ENCODE results near the gene ANGPTL5. TPM values are rescaled to one million over a fixed set of nuclear protein-coding genes. Genes with fewer than 3 reads are reported as not detected.

ANGPTL5 gene
- total and polyA plus RNA-seq, 12 donors = 0.06 to 0.58 (median 0.14) TPM; not detected in 3

DNA sequence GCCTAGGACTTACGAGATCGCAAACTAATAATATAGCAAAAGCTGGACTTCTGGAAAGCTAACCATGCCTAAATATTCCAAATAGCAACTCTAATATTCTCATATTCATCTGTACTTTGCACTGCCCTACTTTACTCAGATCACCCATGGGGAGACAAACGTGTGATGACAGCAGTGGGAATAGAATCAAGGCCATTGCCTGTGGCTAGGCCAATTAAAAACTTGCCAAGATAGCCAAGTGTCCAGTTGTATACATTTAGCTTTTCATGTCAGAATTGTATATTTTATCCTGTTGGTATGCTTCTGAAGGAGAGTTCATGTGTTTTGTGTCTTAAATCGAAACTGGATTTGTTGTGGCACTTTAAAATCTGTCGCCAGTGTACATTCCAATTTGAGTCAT is 2.7 kb downstream of the ANGPTL5 start:
- Histone ChIP-seq H3K36me3 (replicated peaks in 1 of 2) (no peaks in the 10 kb centered on the region), H3K4me1 (replicated peaks in 1 of 2) (peaks cover 0 to 13% of the 10 kb centered on the region in 2 donors), H3K27ac (peak overlapping the region in 1 of 5 donors; percentile 86), H3K9me3 (replicated peaks in 1 of 3) (no peaks in the 10 kb centered on the region), H3K27me3 (no peaks in the 10 kb centered on the region), H3K4me3 (no peak overlapping the region)
- intact Hi-C loops (cut with DNase I) = no loop called here
- TF ChIP-seq POLR2A (IDR thresholded peaks at IDR 0.05) = no peak
- TF ChIP-seq, protein P1, sequence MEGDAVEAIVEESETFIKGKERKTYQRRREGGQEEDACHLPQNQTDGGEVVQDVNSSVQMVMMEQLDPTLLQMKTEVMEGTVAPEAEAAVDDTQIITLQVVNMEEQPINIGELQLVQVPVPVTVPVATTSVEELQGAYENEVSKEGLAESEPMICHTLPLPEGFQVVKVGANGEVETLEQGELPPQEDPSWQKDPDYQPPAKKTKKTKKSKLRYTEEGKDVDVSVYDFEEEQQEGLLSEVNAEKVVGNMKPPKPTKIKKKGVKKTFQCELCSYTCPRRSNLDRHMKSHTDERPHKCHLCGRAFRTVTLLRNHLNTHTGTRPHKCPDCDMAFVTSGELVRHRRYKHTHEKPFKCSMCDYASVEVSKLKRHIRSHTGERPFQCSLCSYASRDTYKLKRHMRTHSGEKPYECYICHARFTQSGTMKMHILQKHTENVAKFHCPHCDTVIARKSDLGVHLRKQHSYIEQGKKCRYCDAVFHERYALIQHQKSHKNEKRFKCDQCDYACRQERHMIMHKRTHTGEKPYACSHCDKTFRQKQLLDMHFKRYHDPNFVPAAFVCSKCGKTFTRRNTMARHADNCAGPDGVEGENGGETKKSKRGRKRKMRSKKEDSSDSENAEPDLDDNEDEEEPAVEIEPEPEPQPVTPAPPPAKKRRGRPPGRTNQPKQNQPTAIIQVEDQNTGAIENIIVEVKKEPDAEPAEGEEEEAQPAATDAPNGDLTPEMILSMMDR (IDR thresholded peaks at IDR 0.05) = no peak
- WGBS, 4 donors = 76 to 87% (median 79%) methylated on average over 5 of the region's 5 CpGs
- DNase-seq = no peak

- Histone ChIP-seq H3K4me3 (no peak overlapping the region), H3K36me3 (replicated peaks in 1 of 2) (no peaks in the 10 kb centered on the region), H3K27me3 (no peaks in the 10 kb centered on the region), H3K27ac (peak overlapping the region in 1 of 5 donors; percentile 86), H3K4me1 (replicated peaks in 1 of 2) (peaks cover 0 to 13% of the 10 kb centered on the region in 2 donors), H3K9me3 (replicated peaks in 1 of 3) (no peaks in the 10 kb centered on the region)
- WGBS, 4 donors = 29 to 45% (median 39%) methylated on average over 3 of the region's 3 CpGs
- TF ChIP-seq, protein P1 (IDR thresholded peaks at IDR 0.05) = no peak
- TF ChIP-seq POLR2A (IDR thresholded peaks at IDR 0.05) = no peak
- no peak for DNase-seq
- intact Hi-C loops (cut with DNase I) = no loop called here
These were observed 3.5 kb downstream of the ANGPTL5 start for GRCh38 chr11:101912823-101913284.

- Histone ChIP-seq H3K36me3 (replicated peaks in 1 of 2) (no peaks in the 10 kb centered on the region), H3K4me3 (no peak overlapping the region), H3K27me3 (no peaks in the 10 kb centered on the region), H3K9me3 (replicated peaks in 1 of 3) (no peaks in the 10 kb centered on the region), H3K4me1 (replicated peaks in 1 of 2) (no peaks in the 10 kb centered on the region), H3K27ac (no peak overlapping the region)
- TF ChIP-seq POLR2A (IDR thresholded peaks at IDR 0.05) = no peak
- TF ChIP-seq, protein P1 (IDR thresholded peaks at IDR 0.05) = no peak
- intact Hi-C loops (cut with DNase I) = no loop called here
- DNase-seq = no peak
- 85 to 95% (median 91%) methylated on average over 2 of the region's 2 CpGs for WGBS, 4 donors
These were observed 7.2 kb downstream of the ANGPTL5 start for GRCh38 chr11:101909087-101909486.

DNA sequence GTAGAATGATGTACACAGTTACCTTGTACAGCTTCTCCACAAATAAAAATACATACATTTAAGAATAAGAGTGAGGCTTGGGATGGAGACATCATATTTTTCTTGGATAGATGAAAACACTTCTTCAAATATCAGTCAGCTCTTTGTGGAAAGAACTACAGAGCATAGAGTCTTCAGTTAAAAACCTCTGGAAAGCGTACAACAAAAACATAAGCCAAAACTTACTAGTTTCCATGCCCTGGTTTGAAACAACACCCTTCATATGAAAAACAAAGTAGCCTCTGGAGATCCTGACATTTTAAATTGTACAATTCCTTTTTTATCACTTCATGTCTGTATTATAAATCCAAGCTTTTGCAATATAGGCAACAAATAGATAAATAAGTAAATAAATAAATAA is 8.5 kb downstream of the ANGPTL5 start:
- no peak overlapping the region for H3K27ac ChIP-seq
- WGBS, 4 donors = 65 to 78% (median 74%) methylated on average over 1 of the region's 1 CpG

More for the DNA sequence above, 8.5 kb downstream of the ANGPTL5 start:
- Histone ChIP-seq H3K27me3 (no peaks in the 10 kb centered on the region), H3K4me3 (no peak overlapping the region), H3K9me3 (replicated peaks in 1 of 3) (no peaks in the 10 kb centered on the region), H3K4me1 (replicated peaks in 1 of 2) (no peaks in the 10 kb centered on the region), H3K36me3 (replicated peaks in 1 of 2) (no peaks in the 10 kb centered on the region)
- DNase-seq = no peak
- intact Hi-C loops (cut with DNase I) = no loop called here
- TF ChIP-seq, protein P1 (IDR thresholded peaks at IDR 0.05) = no peak
- TF ChIP-seq POLR2A (IDR thresholded peaks at IDR 0.05) = no peak

All from adrenal gland (tissue), 12 donors.